OCI-LY7 (cell line): ENCODE data around the gene MDFIC. TPM values are rescaled to one million over a fixed set of nuclear protein-coding genes. Genes with fewer than 3 reads are reported as not detected.

Experiments
- BruUV-seq: library from RNA; stranded (reverse); fragments of 400-500 nt; replicated peaks from 2 replicates; lab custom pipeline; 2021; lab: Mats Ljungman, UMichigan
- CTCF ChIA-PET: fragments of 300-600 bp; sonication (Branson Sonifier 250); formaldehyde crosslinking; loops from one replicate; lab custom pipeline; 2022; ENCODE audit warnings: antibody characterized with exemption; ENCODE audit not compliant: unreplicated experiment; lab: Charles Lee
- POLR2A ChIA-PET: fragments of 300-600 bp; sonication (Branson Sonifier 250); formaldehyde crosslinking; loops from one replicate; lab custom pipeline; 2022; ENCODE audit warnings: antibody characterized with exemption; lab: Charles Lee
- DNase-seq: peaks from one replicate; pipeline ENCODE4 v3.0.0-alpha.2; 2015; ENCODE audit warnings: low spot score
- H2AFZ ChIP-seq: fragments of 200-600 bp; sonication (generic), shearing (Covaris generic); 2 replicates; pipeline ENCODE4 v1.6.1; 2014; ENCODE audit warnings: mild to moderate bottlenecking, antibody characterized with exemption, low read length, moderate library complexity
- H3K27ac ChIP-seq: fragments of 200-600 bp; sonication (generic); 2 replicates; pipeline ENCODE4 v1.5.1; 2014; ENCODE audit warnings: mixed run types, low read depth, mild to moderate bottlenecking, moderate library complexity, low read length, inconsistent platforms; ENCODE audit not compliant: poor library complexity, severe bottlenecking
- H3K36me3 ChIP-seq: fragments of 200-600 bp; sonication (generic); 2 replicates; pipeline ENCODE4 v1.6.1; 2014; ENCODE audit warnings: mild to moderate bottlenecking, antibody characterized with exemption, low read length, moderate library complexity, mixed read lengths; ENCODE audit not compliant: insufficient read depth
- H3K4me1 ChIP-seq: fragments of 200-600 bp; sonication (generic); 2 replicates; pipeline ENCODE4 v1.5.1; 2014; ENCODE audit warnings: mild to moderate bottlenecking, low read length; ENCODE audit not compliant: insufficient read depth, poor library complexity, severe bottlenecking
- H3K4me2 ChIP-seq: fragments of 200-600 bp; sonication (generic); 2 replicates; pipeline ENCODE4 v1.6.1; 2014; ENCODE audit warnings: mild to moderate bottlenecking, low read length
- H3K4me3 ChIP-seq: fragments of 200-600 bp; sonication (generic); 2 replicates; pipeline ENCODE4 v1.5.1; 2014; ENCODE audit warnings: mild to moderate bottlenecking, low read depth, low read length; ENCODE audit not compliant: poor library complexity, severe bottlenecking
- H3K79me2 ChIP-seq: fragments of 200-600 bp; sonication (generic); 2 replicates; pipeline ENCODE4 v1.6.1; 2016; ENCODE audit warnings: low read depth, mild to moderate bottlenecking, low read length, moderate library complexity, mixed read lengths; ENCODE audit not compliant: insufficient read depth
- H3K9me2 ChIP-seq: fragments of 200-600 bp; sonication (generic); 2 replicates; pipeline ENCODE4 v1.6.1; 2016; ENCODE audit warnings: mild to moderate bottlenecking, low read length, mixed read lengths; ENCODE audit not compliant: insufficient read depth
- H3K9me3 ChIP-seq: fragments of 200-600 bp; sonication (generic); 2 replicates; pipeline ENCODE4 v1.6.1; 2014; ENCODE audit warnings: mild to moderate bottlenecking, mixed run types, low read length, mixed read lengths
- H4K20me1 ChIP-seq: fragments of 200-600 bp; sonication (generic); 2 replicates; pipeline ENCODE4 v1.6.1; 2014; ENCODE audit warnings: mild to moderate bottlenecking, antibody characterized with exemption, low read length, moderate library complexity, mixed read lengths; ENCODE audit not compliant: insufficient read depth
- CTCF ChIP-seq: fragments of 200-600 bp; sonication (generic); conservative IDR thresholded peaks from 2 replicates; pipeline ENCODE4 v1.5.1; 2014; ENCODE audit warnings: mild to moderate bottlenecking, antibody characterized with exemption, low read length, moderate library complexity, mixed read lengths
- EZH2phosphoT487 ChIP-seq: fragments of 200-600 bp; sonication (generic); IDR thresholded peaks from 2 replicates; pipeline ENCODE4 v1.6.1; 2018; ENCODE audit warnings: low read depth, borderline replicate concordance, mild to moderate bottlenecking, mixed run types, antibody characterized with exemption, low read length, moderate library complexity, mixed read lengths
- intact Hi-C: fragments of 100-400 bp; cut with micrococcal nuclease; formaldehyde crosslinking; loops from one replicate; pipeline ENCODE4 v1.10.0; 2022; ENCODE audit not compliant: unreplicated experiment
- total RNA-seq, 2 experiments: library from RNA; depleted of rRNA in 1 of 2; stranded (reverse); fragments of >200 nt in 1 of 2; shearing (Covaris generic) in 1 of 2; gene quantifications; 2 replicates each; pipeline ENCODE4 v1.2.3, GENCODE V29; 2014 to 2022

MDFIC gene
- total RNA-seq, 2 experiments from 2014 or later = not detected

GRCh38 chr7:114959931-114960330 lies 38.0 kb downstream of the MDFIC start:
- no peak for TF ChIP-seq EZH2phosphoT487
- no peaks in the 10 kb centered on the region for H3K36me3 ChIP-seq
- no TSS peak for BruUV-seq
- intact Hi-C loops = no loop called here
- no peak overlapping the region for H3K4me2 ChIP-seq
- ChIA-PET CTCF (no interaction called here), POLR2A (no interaction called here)
- no peaks in the 10 kb centered on the region for H3K79me2 ChIP-seq
- H3K27ac ChIP-seq = no peak overlapping the region
- H4K20me1 ChIP-seq = no peaks in the 10 kb centered on the region
- no peaks in the 10 kb centered on the region for H3K9me3 ChIP-seq
- no peaks in the 10 kb centered on the region for H3K9me2 ChIP-seq
- H3K4me3 ChIP-seq = no peak overlapping the region
- no peak overlapping the region for H2AFZ ChIP-seq
- H3K4me1 ChIP-seq = no peaks in the 10 kb centered on the region
- DNase-seq = no peak

- no peaks in the 10 kb centered on the region for H3K79me2 ChIP-seq
- no TSS peak for BruUV-seq
- no peak overlapping the region for H3K4me3 ChIP-seq
- H3K4me2 ChIP-seq = no peak overlapping the region
- no peaks in the 10 kb centered on the region for H4K20me1 ChIP-seq
- POLR2A ChIA-PET = no interaction called here
- H3K36me3 ChIP-seq = no peaks in the 10 kb centered on the region
- no peak overlapping the region for H2AFZ ChIP-seq
- TF ChIP-seq EZH2phosphoT487 (no peak), CTCF (no peak)
- H3K27ac ChIP-seq = no peak overlapping the region
- intact Hi-C loops = no loop called here
- CTCF ChIA-PET = no interaction called here
- H3K4me1 ChIP-seq = no peaks in the 10 kb centered on the region
- H3K9me2 ChIP-seq = no peaks in the 10 kb centered on the region
- DNase-seq = no peak
- no peaks in the 10 kb centered on the region for H3K9me3 ChIP-seq
Observed at GRCh38 chr7:114962441-114962840, 40.5 kb downstream of the MDFIC start.

GRCh38 chr7:114966156-114966555 lies 44.3 kb downstream of the MDFIC start:
- POLR2A ChIA-PET = interaction anchor here (0.6 kb wide), 1 partner anchor 229 kb away, joined by 3 read pairs; no protein-coding TSS in a partner anchor
- CTCF ChIA-PET = no interaction called here
- DNase-seq = no peak

More at GRCh38 chr7:114966156-114966555, 44.3 kb downstream of the MDFIC start:
- Histone ChIP-seq H3K79me2 (no peaks in the 10 kb centered on the region), H3K27ac (no peak overlapping the region), H3K36me3 (no peaks in the 10 kb centered on the region), H4K20me1 (no peaks in the 10 kb centered on the region), H3K4me2 (no peak overlapping the region), H3K9me2 (no peaks in the 10 kb centered on the region), H3K4me1 (no peaks in the 10 kb centered on the region), H3K4me3 (no peak overlapping the region), H2AFZ (no peak overlapping the region), H3K9me3 (no peaks in the 10 kb centered on the region)
- intact Hi-C loops = no loop called here
- BruUV-seq = no TSS peak
- TF ChIP-seq EZH2phosphoT487 = no peak
- no peak for TF ChIP-seq CTCF
